SK-MEL-5 (cell line): ENCODE measurements around the gene CCR5AS.
"Not testable (repeated sequence)": the region's sequence is repeated elsewhere in the genome, so short reads cannot be mapped to it uniquely, and the experiment has no call there.

Experiments
- DNase-seq: peaks from one replicate; pipeline ENCODE4 v3.0.0-alpha.2; 2016; ENCODE audit warnings: low read depth, low spot score
- in situ Hi-C: cut with HindIII; loops from 2 replicates; pipeline ENCODE4 v1.10.0; 2016; ENCODE audit warnings: low sequenced_read_pairs, high pct_unique_total_duplicates, low pct_unique_long_range_greater_than_20kb

Gene CCR5AS

DNA sequence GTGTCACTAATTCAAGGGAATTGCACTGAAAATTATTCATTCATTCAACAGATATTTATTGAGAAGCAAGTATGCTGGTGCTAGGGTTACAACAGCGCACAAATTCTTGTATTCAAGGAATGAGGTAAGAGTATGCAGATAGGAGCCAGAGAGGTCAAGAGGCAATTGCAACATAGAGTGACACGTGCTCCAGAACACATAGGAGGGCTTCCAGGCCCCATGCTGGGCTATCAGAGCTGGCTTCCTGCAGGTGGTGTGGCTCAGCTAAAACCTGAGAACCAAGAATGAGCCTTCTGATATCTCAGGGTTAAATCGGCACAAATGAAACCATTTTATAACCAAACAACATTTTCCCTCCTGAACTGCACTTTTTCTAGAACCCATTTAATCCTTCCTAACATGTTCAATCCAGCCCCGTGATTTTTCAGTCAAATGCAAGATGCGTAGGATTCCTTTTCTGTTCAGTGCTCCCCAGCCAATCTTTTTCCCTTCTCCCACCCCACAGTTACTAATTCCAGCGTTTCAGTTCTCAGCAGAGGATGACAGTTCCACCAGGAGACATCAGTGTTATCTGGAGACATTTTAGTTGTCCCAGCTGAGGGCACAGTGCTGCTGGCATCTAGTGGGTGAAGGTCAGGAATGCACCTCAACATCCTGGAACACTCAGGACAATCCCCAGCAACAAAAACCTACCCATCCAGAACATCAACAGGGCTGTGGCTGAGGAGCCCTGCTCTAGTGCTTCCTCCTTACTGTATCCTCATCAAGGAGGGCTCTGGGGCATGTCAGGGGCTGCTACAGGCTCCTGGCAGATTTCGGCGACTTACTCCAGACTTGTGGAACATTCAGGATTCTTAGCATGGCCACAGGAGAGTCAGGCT lies 13.1 kb downstream of the CCR5AS start:
- no peak for DNase-seq
- in situ Hi-C loops, result no loop called here

GRCh38 chr3:46393011-46393410 lies 13.9 kb downstream of the CCR5AS start:
- in situ Hi-C loops, result no loop called here
- no peak for DNase-seq

- in situ Hi-C loops, result not testable (repeated sequence)
Observed at GRCh38 chr3:46391526-46391925, 15.3 kb downstream of the CCR5AS start.

GRCh38 chr3:46389306-46389705 lies 17.6 kb downstream of the CCR5AS start:
- in situ Hi-C loops, result no loop called here
- no peak for DNase-seq

More at GRCh38 chr3:46391526-46391925, 15.3 kb downstream of the CCR5AS start:
- DNase-seq, result not testable (repeated sequence)

DNA sequence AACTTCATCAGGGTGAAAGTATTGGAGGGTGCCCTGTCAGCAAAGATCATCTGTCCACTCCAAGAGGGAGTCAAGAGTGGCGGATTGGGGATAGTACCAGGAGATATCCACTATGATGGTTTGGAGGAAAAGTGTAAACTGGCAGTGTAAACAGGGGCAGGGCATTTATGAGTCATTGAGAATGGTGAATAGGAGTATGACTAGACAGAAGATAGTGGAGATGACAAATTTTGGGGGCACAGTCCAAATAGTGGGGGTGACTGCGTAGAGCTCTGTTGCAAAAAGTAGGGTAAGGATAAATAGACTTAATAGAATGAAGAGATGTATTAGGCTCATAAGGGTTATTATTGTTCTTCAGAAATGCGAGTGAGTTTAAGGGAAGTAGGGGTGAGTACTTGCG lies 18.0 kb downstream of the CCR5AS start:
- in situ Hi-C loops, DNase-seq: not testable (repeated sequence)

DNA sequence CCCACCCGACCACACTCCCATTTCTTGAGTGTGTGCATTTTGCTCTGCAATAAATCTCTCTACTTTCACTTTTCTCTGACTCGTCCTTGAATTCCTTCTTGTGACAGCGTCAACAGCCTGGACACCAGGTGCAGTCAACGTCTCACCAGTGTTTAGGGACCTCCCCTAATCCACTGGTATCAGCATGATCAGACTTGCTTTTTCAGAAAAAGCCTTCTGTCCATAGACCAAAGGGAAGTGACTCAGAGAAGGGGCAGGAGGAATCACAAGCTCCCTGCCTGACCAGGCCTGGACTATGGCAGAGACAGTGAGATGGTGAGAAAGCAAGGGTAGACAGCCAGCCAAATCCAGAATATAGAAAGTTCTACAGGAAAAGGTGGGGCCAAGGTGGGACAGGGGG lies 20.7 kb downstream of the CCR5AS start:
- DNase-seq, result peak; percentile 47
- in situ Hi-C loops, result no loop called here

GRCh38 chr3:46383951-46384330 lies 22.9 kb downstream of the CCR5AS start:
- in situ Hi-C loops, result no loop called here
- no peak for DNase-seq

- no peak for DNase-seq
- in situ Hi-C loops, result no loop called here
Observed at GRCh38 chr3:46383211-46383950, 23.5 kb downstream of the CCR5AS start.

DNA sequence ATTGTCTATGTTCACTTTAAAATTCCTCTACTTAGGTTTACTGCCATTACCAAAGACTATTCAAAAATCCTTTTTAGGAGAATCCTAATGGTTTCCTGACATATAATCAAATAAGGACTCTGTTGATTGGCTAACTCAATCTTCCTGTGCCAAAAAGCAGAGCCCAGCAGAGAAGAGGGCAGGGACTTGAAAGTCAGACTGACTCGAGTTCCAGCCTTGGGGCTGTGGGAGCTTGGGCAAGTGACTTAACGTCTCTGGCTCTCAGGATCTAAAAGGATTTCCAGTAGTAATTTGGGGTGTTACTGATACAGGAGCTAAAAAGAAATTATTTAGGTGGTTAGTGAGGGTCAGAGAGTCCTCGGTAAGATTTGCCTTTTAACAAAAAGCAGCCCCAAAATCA lies 25.2 kb downstream of the CCR5AS start:
- no peak for DNase-seq

DNA sequence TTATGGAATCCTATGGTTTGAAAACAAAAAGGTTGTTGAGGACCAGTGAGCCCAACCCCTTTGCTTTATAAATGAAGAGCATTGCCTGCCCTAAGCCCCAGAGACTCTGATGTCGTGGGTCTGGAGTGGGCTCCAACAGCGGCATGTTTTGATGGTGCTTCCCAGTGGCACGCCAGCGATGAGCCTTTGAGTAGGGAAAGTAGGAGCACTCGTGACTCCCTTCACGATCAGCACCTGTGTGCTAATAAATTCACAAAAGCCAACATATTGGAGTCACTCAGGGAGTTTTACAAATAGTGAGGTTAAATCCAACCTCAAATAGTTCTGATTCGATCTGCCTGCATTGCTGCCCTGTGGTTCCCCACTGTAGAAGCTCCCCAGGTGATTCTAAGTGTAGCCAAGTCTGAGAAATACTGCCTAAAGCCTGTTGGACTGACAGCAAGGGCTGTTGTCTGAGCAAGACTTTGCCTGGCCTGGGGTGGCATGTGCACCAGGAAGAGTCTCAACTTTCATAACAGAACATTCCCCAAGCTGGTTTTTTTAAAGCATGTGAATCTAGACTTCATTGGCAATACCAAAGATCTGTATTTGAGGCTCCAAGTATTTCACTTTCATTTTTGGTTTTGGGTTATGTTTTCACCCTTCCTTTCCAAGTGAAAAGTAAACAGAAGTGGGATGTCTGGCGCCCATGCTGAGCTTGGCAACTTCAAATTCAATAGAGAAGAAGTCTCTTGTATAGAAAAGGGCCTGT lies 26.2 kb downstream of the CCR5AS start:
- in situ Hi-C loops, result no loop called here
- DNase-seq, result no peak

More for the DNA sequence above, 25.2 kb downstream of the CCR5AS start:
- in situ Hi-C loops, result no loop called here

DNA sequence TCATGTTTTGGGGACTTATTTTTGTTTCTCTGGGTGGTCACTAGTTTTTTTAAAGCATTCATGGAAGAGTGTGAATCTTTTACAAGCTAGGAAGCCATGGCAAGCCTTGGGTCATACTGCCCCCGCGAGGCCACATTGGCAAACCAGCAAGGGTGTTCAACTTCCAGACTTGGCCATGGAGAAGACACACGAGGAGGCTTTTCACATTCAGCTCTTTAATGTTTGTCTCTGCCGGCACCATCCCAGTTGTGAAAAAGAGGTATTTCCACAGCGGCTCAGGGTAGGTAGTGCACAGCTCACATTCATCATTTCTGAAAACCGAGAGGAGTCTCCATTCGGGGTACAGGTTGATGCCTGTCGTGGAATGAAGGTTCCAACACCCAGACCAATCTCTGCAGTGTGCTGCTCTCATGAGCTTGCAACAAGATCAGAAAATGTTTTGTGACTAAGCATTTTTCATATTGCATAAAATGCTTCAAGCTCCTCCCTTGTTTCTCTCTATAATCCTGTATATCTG lies 28.4 kb downstream of the CCR5AS start:
- in situ Hi-C loops, result no loop called here

GRCh38 chr3:46375814-46376213 lies 31.1 kb downstream of the CCR5AS start:
- in situ Hi-C loops, result no loop called here

More for the DNA sequence above, 28.4 kb downstream of the CCR5AS start:
- DNase-seq, result peak; percentile 82

DNA sequence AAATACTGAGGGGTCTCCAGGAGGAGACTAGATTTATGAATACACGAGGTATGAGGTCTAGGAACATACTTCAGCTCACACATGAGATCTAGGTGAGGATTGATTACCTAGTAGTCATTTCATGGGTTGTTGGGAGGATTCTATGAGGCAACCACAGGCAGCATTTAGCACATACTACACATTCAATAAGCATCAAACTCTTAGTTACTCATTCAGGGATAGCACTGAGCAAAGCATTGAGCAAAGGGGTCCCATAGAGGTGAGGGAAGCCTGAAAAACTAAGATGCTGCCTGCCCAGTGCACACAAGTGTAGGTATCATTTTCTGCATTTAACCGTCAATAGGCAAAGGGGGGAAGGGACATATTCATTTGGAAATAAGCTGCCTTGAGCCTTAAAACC lies 31.6 kb downstream of the CCR5AS start:
- DNase-seq, result no peak
- in situ Hi-C loops, result no loop called here

More at GRCh38 chr3:46375814-46376213, 31.1 kb downstream of the CCR5AS start:
- DNase-seq, result no peak

GRCh38 chr3:46374755-46375154 lies 32.1 kb downstream of the CCR5AS start:
- no peak for DNase-seq
- in situ Hi-C loops, result no loop called here

DNA sequence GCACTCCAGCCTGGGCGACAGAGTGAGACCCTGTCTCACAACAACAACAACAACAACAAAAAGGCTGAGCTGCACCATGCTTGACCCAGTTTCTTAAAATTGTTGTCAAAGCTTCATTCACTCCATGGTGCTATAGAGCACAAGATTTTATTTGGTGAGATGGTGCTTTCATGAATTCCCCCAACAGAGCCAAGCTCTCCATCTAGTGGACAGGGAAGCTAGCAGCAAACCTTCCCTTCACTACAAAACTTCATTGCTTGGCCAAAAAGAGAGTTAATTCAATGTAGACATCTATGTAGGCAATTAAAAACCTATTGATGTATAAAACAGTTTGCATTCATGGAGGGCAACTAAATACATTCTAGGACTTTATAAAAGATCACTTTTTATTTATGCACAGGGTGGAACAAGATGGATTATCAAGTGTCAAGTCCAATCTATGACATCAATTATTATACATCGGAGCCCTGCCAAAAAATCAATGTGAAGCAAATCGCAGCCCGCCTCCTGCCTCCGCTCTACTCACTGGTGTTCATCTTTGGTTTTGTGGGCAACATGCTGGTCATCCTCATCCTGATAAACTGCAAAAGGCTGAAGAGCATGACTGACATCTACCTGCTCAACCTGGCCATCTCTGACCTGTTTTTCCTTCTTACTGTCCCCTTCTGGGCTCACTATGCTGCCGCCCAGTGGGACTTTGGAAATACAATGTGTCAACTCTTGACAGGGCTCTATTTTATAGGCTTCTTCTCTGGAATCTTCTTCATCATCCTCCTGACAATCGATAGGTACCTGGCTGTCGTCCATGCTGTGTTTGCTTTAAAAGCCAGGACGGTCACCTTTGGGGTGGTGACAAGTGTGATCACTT lies 34.1 kb downstream of the CCR5AS start:
- peak; percentile 56 for DNase-seq

DNA sequence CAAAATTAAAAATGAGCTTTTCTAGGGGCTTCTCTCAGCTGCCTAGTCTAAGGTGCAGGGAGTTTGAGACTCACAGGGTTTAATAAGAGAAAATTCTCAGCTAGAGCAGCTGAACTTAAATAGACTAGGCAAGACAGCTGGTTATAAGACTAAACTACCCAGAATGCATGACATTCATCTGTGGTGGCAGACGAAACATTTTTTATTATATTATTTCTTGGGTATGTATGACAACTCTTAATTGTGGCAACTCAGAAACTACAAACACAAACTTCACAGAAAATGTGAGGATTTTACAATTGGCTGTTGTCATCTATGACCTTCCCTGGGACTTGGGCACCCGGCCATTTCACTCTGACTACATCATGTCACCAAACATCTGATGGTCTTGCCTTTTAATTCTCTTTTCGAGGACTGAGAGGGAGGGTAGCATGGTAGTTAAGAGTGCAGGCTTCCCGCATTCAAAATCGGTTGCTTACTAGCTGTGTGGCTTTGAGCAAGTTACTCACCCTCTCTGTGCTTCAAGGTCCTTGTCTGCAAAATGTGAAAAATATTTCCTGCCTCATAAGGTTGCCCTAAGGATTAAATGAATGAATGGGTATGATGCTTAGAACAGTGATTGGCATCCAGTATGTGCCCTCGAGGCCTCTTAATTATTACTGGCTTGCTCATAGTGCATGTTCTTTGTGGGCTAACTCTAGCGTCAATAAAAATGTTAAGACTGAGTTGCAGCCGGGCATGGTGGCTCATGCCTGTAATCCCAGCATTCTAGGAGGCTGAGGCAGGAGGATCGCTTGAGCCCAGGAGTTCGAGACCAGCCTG lies 35.1 kb downstream of the CCR5AS start:
- in situ Hi-C loops, result no loop called here
- DNase-seq, result no peak

More for the DNA sequence above, 34.1 kb downstream of the CCR5AS start:
- in situ Hi-C loops, result no loop called here
